IMR-90 (cell line): ENCODE measurements around the gene ADAM12. TPM values are rescaled to one million over a fixed set of nuclear protein-coding genes. Genes with fewer than 3 reads are reported as not detected.

ENCODE experiments used
- ATAC-seq: fragments of 200-7000 bp; cut with Tn5 transposase; 2 replicates; pipeline ENCODE4 v1.9.1; 2020; ENCODE audit warnings: low read depth, mild to moderate bottlenecking, moderate library complexity
- BruUV-seq: library from RNA; stranded (reverse); fragments of 400-500 nt; replicated peaks from 2 replicates; lab custom pipeline; 2021; lab: Mats Ljungman, UMichigan
- CTCF ChIA-PET: fragments of 300-600 bp; formaldehyde crosslinking; extraction: SDS; loops from one replicate; lab custom pipeline; 2021; ENCODE audit warnings: antibody characterized with exemption; lab: Yijun Ruan, JAX
- POLR2A ChIA-PET: fragments of 300-600 bp; sonication (Branson Sonifier 250); formaldehyde crosslinking; loops from one replicate; lab custom pipeline; 2022; ENCODE audit warnings: antibody characterized with exemption; ENCODE audit not compliant: unreplicated experiment; lab: Charles Lee
- DNase-seq: peaks from one replicate; pipeline ENCODE4 v3.0.0; 2013
- H2AFZ ChIP-seq: replicated peaks from 2 replicates; pipeline ENCODE3; 2013; ENCODE audit warnings: low read length, mild to moderate bottlenecking; ENCODE audit not compliant: poor library complexity
- H2AK5ac ChIP-seq: 2 replicates; pipeline ENCODE4 v1.6.1; 2013; ENCODE audit warnings: low read depth, low read length, inconsistent platforms
- H2AK9ac ChIP-seq: replicated peaks from 2 replicates; pipeline ENCODE3; 2013; ENCODE audit warnings: mild to moderate bottlenecking, low read depth, low read length, moderate library complexity; ENCODE audit not compliant: poor library complexity
- H2BK120ac ChIP-seq: 2 replicates; pipeline ENCODE4 v1.6.1; 2013; ENCODE audit warnings: low read depth, low read length, inconsistent platforms
- H2BK15ac ChIP-seq: 3 replicates; pipeline ENCODE4 v1.6.1; 2013; ENCODE audit warnings: low read depth, low read length, inconsistent platforms
- H2BK20ac ChIP-seq: 2 replicates; pipeline ENCODE4 v1.6.1; 2013; ENCODE audit warnings: low read depth, mild to moderate bottlenecking, inconsistent platforms, low read length, moderate library complexity
- H2BK5ac ChIP-seq: 2 replicates; pipeline ENCODE4 v1.6.1; 2013; ENCODE audit warnings: mild to moderate bottlenecking, low read depth, low read length, inconsistent platforms; ENCODE audit not compliant: poor library complexity, severe bottlenecking
- H3K14ac ChIP-seq: replicated peaks from 2 replicates; pipeline ENCODE4 v1.6.1; 2013; ENCODE audit warnings: low read depth, low read length, inconsistent platforms
- H3K18ac ChIP-seq: 2 replicates; pipeline ENCODE4 v1.6.1; 2013; ENCODE audit warnings: low read depth, low read length, control low read depth
- H3K23ac ChIP-seq: 2 replicates; pipeline ENCODE4 v1.6.1; 2013; ENCODE audit warnings: low read depth, low read length, inconsistent platforms
- H3K27ac ChIP-seq: 2 replicates; pipeline ENCODE4 v1.5.1; 2013; ENCODE audit warnings: mild to moderate bottlenecking, control low read depth, low read length; ENCODE audit not compliant: insufficient read depth
- H3K27me3 ChIP-seq: 2 replicates; pipeline ENCODE4 v1.6.1; 2013; ENCODE audit warnings: low read length; ENCODE audit not compliant: control insufficient read depth, insufficient read depth
- H3K36me3 ChIP-seq: 2 replicates; pipeline ENCODE4 v1.6.1; 2013; ENCODE audit warnings: low read length, mixed read lengths; ENCODE audit not compliant: control insufficient read depth, insufficient read depth
- H3K4ac ChIP-seq: 2 replicates; pipeline ENCODE4 v1.6.1; 2013; ENCODE audit warnings: low read depth, low read length, inconsistent platforms
- H3K4me1 ChIP-seq: 2 replicates; pipeline ENCODE4 v1.6.1; 2013; ENCODE audit warnings: low read length, mixed read lengths; ENCODE audit not compliant: control insufficient read depth, insufficient read depth
- H3K4me2 ChIP-seq: 2 replicates; pipeline ENCODE4 v1.6.1; 2013; ENCODE audit warnings: low read depth, mild to moderate bottlenecking, control low read depth, low read length, moderate library complexity
- H3K4me3 ChIP-seq: 2 replicates; pipeline ENCODE4 v1.5.1; 2013; ENCODE audit warnings: low read depth, mild to moderate bottlenecking, control low read depth, low read length, moderate library complexity; ENCODE audit not compliant: insufficient read depth
- H3K56ac ChIP-seq: 2 replicates; pipeline ENCODE4 v1.6.1; 2013; ENCODE audit warnings: low read length, inconsistent platforms; ENCODE audit not compliant: insufficient read depth; ENCODE audit errors: extremely low read depth
- H3K79me1 ChIP-seq, 2 experiments: 2 replicates each; pipeline ENCODE4 v1.6.1; 2013; ENCODE audit warnings: low read length in 2 of 2, inconsistent platforms in 1 of 2, low read depth in 1 of 2
- H3K9ac ChIP-seq: 2 replicates; pipeline ENCODE4 v1.6.1; 2013; ENCODE audit warnings: low read depth, low read length, control low read depth
- H3K9me1 ChIP-seq: 2 replicates; pipeline ENCODE4 v1.6.1; 2013; ENCODE audit warnings: low read length, inconsistent platforms; ENCODE audit not compliant: insufficient read depth
- H3K9me3 ChIP-seq: 2 replicates; pipeline ENCODE4 v1.6.1; 2013; ENCODE audit warnings: low read length; ENCODE audit not compliant: control insufficient read depth, insufficient read depth
- H4K20me1 ChIP-seq: 2 replicates; pipeline ENCODE4 v1.6.1; 2013; ENCODE audit warnings: low read length, inconsistent platforms; ENCODE audit not compliant: insufficient read depth
- H4K5ac ChIP-seq: 2 replicates; pipeline ENCODE4 v1.6.1; 2013; ENCODE audit warnings: mild to moderate bottlenecking, low read depth, low read length, control low read depth
- H4K8ac ChIP-seq, 2 experiments: 2 replicates each; pipeline ENCODE4 v1.6.1; 2013; ENCODE audit warnings: low read depth in 2 of 2, low read length in 2 of 2, control low read depth in 1 of 2, inconsistent platforms in 1 of 2
- H4K91ac ChIP-seq: 2 replicates; pipeline ENCODE4 v1.6.1; 2013; ENCODE audit warnings: low read depth, low read length, inconsistent platforms; ENCODE audit not compliant: insufficient read depth
- CEBPB ChIP-seq: IDR thresholded peaks from 2 replicates; pipeline ENCODE4 v1.6.1; 2012; ENCODE audit warnings: low read depth, low read length, improper control_type of control experiment
- CHD1 ChIP-seq: IDR thresholded peaks from 2 replicates; pipeline ENCODE4 v1.6.1; 2012; ENCODE audit warnings: low read depth, low read length, improper control_type of control experiment
- FOS ChIP-seq: fragments of 150-350 bp; IDR thresholded peaks from 2 replicates; pipeline ENCODE4 v1.6.1; 2016; ENCODE audit warnings: low read depth, low read length
- MAZ ChIP-seq: IDR thresholded peaks from 2 replicates; pipeline ENCODE4 v1.6.1; 2012; ENCODE audit warnings: low read depth, mild to moderate bottlenecking, low read length, improper control_type of control experiment, moderate library complexity, borderline replicate concordance
- POLR2A ChIP-seq: IDR thresholded peaks from 2 replicates; pipeline ENCODE4 v1.6.1; 2012; ENCODE audit warnings: mild to moderate bottlenecking, low read depth, low read length
- RCOR1 ChIP-seq: IDR thresholded peaks from 2 replicates; pipeline ENCODE4 v1.6.1; 2012; ENCODE audit warnings: mild to moderate bottlenecking, low read length, improper control_type of control experiment; ENCODE audit not compliant: insufficient replicate concordance
- WGBS, 2 experiments: methylation state at CpG; one replicate each; pipeline versions ENCODE4 v1.1.5 to v1.1.7; 2013; ENCODE audit warnings: missing lambda C conversion rate in 2 of 2; ENCODE audit not compliant: insufficient read length in 1 of 2; ENCODE audit errors: extremely low coverage in 2 of 2; 5-methylcytosine and 5-hydroxymethylcytosine counted together
- dilution Hi-C: fragments of 300-500 bp; cut with HindIII; formaldehyde crosslinking; loops from one replicate; pipeline ENCODE4 v1.14.3; 2018; ENCODE audit warnings: low sequenced_read_pairs; ENCODE audit not compliant: unreplicated experiment
- in situ Hi-C: fragments of 300-500 bp; cut with MboI; formaldehyde crosslinking; loops from 3 replicates; pipeline ENCODE4 v1.14.3; 2019; ENCODE audit warnings: low sequenced_read_pairs, inconsistent platforms, mixed read lengths
- intact Hi-C: fragments of 100-400 bp; cut with micrococcal nuclease; formaldehyde crosslinking; loops from 2 replicates; pipeline ENCODE4 v1.10.0; 2022
- polyA plus RNA-seq, 3 experiments: library from polyadenylated mRNA; depleted of rRNA; stranded (reverse); fragments of >200 nt; gene quantifications; 2 replicates each; pipeline ENCODE4 v1.2.3, GENCODE V29; 2012; ENCODE audit warnings: low replicate concordance in 1 of 3
- total RNA-seq: library from RNA; depleted of rRNA; stranded (reverse); fragments of >200 nt; gene quantifications from 2 replicates; pipeline ENCODE4 v1.2.3, GENCODE V29; 2012
- TF ChIP-seq, protein P1 (sequence below): conservative IDR thresholded peaks from 2 replicates; pipeline ENCODE4 v1.5.1; 2012; ENCODE audit warnings: mild to moderate bottlenecking, low read depth, low read length, improper control_type of control experiment

Gene ADAM12
- total and polyA plus RNA-seq, 2 of the 4 experiments (the other 2 are of a cell fraction): 9.6 to 10.2 TPM

DNA sequence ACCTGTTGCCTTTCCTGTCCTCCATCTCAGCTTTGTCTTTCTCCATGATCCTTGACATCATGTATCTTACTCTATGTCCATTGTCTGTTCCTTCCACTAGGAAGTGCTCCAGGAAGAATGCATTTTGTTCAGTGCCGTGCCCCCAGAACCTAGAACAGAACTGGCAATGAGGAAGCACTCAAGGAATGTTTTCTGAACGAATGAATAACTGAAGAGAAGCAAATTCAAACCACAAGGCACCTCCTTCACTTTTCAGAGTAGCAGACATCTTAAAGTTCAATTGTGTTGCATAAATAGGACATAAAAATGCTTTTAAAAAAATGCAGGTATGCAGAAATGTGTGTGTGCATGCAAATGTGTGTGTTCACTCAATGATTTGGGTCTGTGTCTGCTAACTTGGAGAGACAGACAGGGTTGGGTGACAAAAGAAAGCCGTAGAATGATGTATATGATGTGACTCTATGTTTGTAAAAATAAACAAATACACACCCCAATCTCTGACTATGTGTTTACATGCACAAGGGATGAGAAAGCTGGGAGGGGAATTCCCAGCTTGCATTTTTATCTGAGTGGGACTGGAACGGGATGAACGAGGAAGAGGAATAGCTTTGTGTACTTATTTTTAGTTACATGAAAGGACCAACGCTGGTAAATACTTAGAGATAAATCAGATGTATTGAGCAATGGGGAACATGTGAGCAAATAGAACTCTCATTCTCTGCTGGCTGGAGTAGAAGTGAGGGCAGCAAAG, 254.2 kb downstream of the ADAM12 start (continued):
- no peak for TF ChIP-seq RCOR1
- peak; percentile 83 for TF ChIP-seq FOS
- no peak for TF ChIP-seq POLR2A

DNA sequence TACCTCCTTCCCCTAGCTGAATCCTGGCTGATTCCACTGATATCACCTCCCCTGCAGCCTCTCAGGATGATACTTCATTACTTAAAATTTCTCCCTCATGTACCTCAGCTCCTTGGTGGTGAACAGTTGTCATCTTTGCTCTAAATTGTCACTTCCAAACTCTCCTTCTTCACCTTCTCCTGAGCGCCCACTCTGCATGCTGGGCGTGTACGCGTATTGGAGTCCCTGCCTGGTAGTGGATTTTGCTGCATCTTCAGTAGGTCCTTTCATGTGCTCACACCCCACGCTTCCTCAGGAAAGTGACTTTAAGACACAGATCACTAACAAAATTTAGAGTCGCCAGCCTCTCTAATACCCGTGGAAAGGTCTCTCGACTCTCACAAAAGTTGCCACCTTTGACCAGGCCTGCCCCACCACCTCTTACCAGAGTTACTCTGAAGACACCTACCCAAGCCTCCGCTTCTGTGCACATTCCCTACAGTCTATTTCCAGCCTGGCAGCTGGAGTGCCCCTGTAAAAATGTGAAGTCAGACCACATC, 255.1 kb downstream of the ADAM12 start:
- Histone ChIP-seq H3K9me1 (peaks cover 7% of the 10 kb centered on the region), H3K4me3 (no peak overlapping the region), H2AFZ (no peak overlapping the region), H3K27me3 (no peaks in the 10 kb centered on the region), H3K18ac (no peak overlapping the region), H2BK5ac (no peak overlapping the region), H2BK15ac (0 out of 3 replicates have a peak overlapping the region, but pooled peaks have one; percentile 51), H4K8ac (peak overlapping the region in 1 of 2 experiments; percentile 25; a peak in 1 of 4 replicates), H4K5ac (no peak overlapping the region), H3K23ac (no peak overlapping the region), H3K9me3 (no peaks in the 10 kb centered on the region), H3K36me3 (no peaks in the 10 kb centered on the region), H2BK20ac (peak overlapping the region; percentile 16), H2AK5ac (peak overlapping the region; percentile 78), H2AK9ac (no peak overlapping the region), H3K4me1 (peaks cover 9% of the 10 kb centered on the region), H3K9ac (no peak overlapping the region), H2BK120ac (peak overlapping the region; percentile 48; the same call in 1 of the 2 replicates), H4K91ac (peak overlapping the region; percentile 58), H3K27ac (no peak overlapping the region), H3K14ac (0 out of 2 replicates have a peak overlapping the region, but pooled peaks have one; percentile 18), H3K79me1 (no peaks in the 10 kb centered on the region), H4K20me1 (no peaks in the 10 kb centered on the region), H3K56ac (no peak overlapping the region), H3K4ac (peak overlapping the region; percentile 67), H3K4me2 (no peak overlapping the region)
- ChIA-PET POLR2A (no interaction called here), CTCF (no interaction called here)
- in situ Hi-C loops: no loop called here
- intact Hi-C loops: loop anchor here (10.0 kb wide), 2 partner anchors 112 to 372 kb away; no protein-coding TSS in a partner anchor
- DNase-seq (no peak), ATAC-seq (no peak)
- TF ChIP-seq MAZ: no peak
- TF ChIP-seq CHD1: no peak
- TF ChIP-seq, protein P1, sequence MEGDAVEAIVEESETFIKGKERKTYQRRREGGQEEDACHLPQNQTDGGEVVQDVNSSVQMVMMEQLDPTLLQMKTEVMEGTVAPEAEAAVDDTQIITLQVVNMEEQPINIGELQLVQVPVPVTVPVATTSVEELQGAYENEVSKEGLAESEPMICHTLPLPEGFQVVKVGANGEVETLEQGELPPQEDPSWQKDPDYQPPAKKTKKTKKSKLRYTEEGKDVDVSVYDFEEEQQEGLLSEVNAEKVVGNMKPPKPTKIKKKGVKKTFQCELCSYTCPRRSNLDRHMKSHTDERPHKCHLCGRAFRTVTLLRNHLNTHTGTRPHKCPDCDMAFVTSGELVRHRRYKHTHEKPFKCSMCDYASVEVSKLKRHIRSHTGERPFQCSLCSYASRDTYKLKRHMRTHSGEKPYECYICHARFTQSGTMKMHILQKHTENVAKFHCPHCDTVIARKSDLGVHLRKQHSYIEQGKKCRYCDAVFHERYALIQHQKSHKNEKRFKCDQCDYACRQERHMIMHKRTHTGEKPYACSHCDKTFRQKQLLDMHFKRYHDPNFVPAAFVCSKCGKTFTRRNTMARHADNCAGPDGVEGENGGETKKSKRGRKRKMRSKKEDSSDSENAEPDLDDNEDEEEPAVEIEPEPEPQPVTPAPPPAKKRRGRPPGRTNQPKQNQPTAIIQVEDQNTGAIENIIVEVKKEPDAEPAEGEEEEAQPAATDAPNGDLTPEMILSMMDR: no peak
- no peak for TF ChIP-seq CEBPB
- dilution Hi-C loops: no loop called here
- 93% methylated on average over 5 of the region's 9 CpGs; no CpG with 5 or more reads in 1 of the 2 experiments for WGBS, 2 experiments
- BruUV-seq: no TSS peak
